HG02885 (cell line): ENCODE data around the gene ARHGEF17.
A peak's percentile ranks its signal among the peaks of the same experiment; 100 is the strongest.

ENCODE experiments used
- ATAC-seq: cut with Tn5 transposase; IDR thresholded peaks from one replicate; pipeline ENCODE4 v1.9.1; 2021; ENCODE audit warnings: mild to moderate bottlenecking; ENCODE audit not compliant: unreplicated experiment, poor library complexity

ARHGEF17 gene, protein sequence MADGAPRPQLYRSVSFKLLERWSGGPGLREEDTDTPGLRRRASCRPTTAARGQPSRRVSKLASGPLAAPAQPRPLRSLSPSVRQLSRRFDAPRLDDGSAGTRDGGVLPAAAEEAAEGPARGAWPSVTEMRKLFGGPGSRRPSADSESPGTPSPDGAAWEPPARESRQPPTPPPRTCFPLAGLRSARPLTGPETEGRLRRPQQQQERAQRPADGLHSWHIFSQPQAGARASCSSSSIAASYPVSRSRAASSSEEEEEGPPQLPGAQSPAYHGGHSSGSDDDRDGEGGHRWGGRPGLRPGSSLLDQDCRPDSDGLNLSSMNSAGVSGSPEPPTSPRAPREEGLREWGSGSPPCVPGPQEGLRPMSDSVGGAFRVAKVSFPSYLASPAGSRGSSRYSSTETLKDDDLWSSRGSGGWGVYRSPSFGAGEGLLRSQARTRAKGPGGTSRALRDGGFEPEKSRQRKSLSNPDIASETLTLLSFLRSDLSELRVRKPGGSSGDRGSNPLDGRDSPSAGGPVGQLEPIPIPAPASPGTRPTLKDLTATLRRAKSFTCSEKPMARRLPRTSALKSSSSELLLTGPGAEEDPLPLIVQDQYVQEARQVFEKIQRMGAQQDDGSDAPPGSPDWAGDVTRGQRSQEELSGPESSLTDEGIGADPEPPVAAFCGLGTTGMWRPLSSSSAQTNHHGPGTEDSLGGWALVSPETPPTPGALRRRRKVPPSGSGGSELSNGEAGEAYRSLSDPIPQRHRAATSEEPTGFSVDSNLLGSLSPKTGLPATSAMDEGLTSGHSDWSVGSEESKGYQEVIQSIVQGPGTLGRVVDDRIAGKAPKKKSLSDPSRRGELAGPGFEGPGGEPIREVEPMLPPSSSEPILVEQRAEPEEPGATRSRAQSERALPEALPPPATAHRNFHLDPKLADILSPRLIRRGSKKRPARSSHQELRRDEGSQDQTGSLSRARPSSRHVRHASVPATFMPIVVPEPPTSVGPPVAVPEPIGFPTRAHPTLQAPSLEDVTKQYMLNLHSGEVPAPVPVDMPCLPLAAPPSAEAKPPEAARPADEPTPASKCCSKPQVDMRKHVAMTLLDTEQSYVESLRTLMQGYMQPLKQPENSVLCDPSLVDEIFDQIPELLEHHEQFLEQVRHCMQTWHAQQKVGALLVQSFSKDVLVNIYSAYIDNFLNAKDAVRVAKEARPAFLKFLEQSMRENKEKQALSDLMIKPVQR (N-terminal part only)

GRCh38 chr11:73308003-73308960 lies at the start of gene ARHGEF17:
Gene ARHGEF17, plus strand, starts transcription at chr11:73308276. Its CDS starts 363 bp downstream, at chr11:73308639.
- peak; percentile 29 for ATAC-seq

DNA sequence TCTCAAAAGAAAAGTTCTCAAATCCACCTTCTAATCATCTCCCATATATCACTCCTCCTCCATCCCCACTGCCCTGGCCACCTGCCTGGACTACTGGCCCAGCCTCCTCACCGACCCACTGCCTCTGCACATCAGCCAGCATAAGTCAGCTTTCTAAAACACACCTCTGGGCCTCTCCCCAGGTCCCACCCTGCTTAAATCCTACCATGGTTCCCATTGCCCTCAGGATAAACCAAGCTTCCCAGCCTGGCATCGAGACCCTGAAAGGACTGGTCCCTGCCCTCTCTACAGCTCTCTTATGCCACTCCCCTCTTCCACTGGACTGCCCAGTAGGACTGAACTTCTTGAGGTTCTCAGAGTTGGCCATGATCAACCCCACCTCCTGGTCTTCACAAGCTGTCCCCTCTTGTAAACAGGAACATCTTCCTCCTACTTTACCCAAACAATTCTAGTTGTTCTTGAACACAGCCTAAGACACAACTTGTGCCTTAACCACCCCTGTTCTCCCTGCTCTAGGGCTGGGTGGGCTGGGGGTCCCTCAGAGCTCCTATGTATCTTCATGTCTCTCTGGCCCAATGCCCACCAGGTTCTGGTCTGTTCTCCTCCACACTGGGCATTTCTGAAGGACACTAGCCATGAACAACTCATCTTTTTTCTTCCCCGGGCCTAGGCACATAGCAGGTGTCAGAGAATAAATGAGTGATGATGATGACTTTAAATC lies 48.5 kb upstream of the ARHGEF17 start:
- ATAC-seq: no peak

- no peak for ATAC-seq
Observed at GRCh38 chr11:73260127-73260457, 48.0 kb upstream of the ARHGEF17 start.

DNA sequence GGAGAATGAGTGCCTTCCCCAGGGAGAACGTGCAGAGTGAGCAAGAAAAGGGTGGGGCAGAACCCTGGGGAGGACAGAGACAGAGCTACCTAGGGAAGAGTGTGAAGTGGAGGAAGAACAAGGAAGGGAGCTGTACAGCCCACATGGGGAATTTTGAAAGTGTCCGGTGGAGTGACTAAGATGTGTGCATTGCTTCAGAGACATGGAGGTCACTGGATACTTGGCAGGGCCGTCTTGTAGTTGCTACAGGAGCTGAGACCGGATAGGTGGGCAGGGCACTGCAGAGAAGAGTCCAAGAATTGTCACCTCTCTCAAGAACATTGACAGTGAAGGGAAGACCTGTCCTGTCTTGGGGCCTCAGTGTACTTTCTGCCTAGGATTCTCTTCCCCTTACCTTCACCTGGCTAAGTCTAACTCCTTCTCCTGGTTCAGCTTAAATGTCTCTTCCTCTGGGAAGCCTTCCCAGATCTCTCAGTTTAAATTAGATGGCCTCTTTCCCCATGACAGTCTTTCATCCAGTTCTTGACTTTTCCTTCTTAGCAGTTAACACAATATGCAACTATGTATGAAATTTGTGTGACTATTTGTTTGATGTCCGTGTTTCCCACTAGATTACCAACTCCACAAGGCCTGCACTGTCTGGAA lies 45.1 kb upstream of the ARHGEF17 start:
- no peak for ATAC-seq

- no peak for ATAC-seq
Observed at GRCh38 chr11:73263640-73264039, 44.4 kb upstream of the ARHGEF17 start.

- ATAC-seq: no peak
Observed at GRCh38 chr11:73265278-73265810, 42.7 kb upstream of the ARHGEF17 start.

DNA sequence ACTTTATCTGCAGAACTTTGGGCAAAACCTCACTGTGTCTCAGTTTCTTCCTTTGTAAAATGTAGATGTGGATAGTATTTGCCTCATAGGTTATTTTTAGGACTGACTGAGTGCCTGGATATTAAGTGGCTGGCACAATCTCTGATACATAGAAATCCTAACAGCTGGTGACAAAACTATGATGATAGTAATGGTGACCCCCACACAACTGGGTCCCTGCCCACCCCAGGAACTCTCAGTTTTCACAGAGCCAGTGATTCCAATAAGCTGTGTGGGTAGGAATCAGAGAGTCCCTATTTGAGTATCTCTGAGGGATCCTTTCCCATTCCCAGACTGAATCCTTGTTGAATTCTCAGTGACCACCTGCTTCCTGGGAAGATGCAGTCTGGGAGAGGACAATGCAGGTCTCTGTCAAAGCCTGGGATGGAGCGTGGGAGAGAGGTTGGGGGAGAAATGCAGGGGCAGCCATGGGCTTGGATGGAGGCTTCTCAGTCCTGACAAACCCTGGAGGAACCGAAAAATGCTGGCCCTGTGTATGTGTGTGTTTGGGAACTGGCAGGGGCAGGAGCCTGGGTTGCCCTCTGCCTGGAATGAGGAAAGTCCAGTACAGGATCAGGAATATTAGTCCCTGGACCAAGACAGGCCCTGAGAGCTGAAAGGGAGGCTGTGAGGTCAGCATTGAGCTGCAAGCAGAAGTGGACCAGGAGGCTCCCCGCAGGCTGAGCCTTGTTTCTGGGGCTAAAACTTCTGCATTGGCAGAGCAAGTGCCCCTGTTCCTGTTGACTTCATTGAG lies 42.0 kb upstream of the ARHGEF17 start:
- ATAC-seq: no peak

DNA sequence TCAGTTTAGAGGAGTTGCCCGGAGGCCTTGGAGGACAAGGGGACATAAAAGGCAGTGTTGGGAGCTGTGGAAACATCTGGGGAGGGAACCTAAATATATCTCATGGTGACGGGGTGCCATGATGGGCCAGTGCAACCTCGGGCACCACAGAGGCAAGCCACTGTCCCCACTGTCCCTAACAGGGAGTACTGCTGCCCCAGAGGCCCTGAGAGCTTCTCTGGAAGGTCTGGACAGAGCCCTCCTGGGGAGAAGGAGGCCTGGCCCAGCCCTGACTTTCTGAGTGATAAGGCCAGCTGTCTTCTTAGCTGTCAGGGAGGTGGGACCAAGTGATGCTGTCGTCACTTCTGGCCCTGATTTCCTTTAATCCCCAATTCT lies 41.4 kb upstream of the ARHGEF17 start:
- no peak for ATAC-seq

DNA sequence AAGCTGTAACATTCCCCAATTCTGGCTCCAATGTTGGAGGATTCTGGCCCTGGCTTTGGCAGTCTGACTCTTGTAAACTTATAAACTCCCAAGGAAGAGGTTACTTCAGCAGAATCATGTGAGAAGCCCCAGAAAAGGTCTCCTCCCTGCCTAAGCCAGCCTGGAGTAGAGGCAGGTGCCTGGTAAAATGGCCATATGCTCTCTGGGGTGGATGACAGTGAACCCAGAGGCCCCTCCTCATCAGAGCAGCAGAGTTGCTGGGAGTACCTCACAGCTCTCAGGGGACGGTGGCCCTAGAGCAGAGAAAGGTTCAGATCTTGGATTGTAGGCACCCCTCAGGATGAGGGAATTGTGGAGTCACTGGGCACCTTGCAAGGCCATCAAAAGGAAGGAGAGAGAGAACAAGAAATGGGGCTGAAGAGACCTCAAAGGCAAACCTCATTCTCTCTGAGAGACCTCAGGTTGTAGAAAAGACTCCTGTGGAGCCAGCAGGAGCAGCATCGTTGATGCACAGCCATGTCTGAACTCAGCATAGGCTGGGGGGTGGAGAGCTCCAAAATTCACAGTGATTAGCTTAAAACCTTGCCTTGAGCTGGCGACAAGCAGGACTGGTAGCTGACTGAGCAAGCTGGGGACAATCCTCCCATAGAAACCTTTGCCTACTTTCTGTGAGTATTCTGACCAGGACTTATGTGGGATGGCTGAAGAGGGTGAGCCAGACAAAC lies 40.8 kb upstream of the ARHGEF17 start:
- no peak for ATAC-seq

DNA sequence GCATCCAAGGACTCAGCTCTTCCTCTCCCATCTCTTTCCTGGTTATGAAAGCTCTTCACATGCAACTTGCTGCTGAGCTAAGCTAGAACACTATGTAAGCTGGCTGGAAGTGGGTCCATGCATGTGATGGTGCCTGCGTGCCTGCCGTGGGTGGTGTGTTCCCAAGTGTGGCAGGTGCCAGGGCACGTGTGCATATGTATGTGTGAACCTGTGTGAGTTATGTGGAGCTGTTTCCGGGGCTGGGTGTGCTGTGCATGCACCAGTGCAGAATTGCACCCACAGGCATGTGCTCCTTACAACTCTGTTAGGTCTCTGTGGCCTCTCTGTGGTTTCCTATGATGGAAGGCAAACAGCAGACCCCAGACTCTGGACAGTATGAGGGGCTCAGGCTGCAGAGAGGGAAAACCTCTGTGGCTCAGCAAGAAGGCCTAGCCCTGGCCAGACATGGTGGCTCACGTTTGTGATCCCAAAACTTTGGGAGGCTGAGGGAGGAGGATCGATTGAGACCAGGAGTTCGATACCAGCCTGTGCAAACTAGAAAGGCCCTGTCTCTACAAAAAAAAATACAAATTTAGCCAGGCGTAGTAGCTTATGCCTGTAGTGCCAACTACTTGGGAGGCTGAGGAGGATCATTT lies 40.1 kb upstream of the ARHGEF17 start:
- ATAC-seq: no peak

DNA sequence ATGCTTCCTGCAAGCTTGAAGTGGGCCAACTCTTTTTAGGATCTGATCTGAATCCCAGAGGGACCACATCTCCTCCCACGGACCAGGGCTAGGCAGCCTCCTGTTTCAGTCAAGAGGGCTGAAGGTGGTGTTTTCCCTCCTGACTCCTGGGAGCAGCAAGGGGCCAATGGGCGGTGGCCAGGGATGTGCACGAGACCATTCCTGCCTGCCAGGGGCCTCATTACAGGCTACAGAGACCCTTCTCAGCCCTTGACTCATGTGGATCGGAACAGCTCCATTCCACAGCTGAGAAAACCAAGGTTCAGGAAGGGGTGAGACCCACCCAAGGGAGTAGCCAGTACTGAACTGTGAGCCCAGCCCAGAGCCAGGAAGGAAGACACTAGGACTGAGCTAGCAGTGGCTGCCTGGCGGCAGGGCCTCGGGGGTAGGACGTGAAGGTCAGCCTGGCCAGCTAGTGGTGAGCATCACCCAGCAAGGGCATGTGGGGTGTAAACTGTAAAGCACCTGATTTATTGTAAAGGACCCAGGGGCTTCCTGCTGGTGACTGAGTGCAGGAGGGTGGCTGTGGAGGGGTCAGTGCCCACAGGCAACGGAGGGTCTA lies 39.3 kb upstream of the ARHGEF17 start:
- ATAC-seq: no peak

GRCh38 chr11:73269459-73270015 lies 38.5 kb upstream of the ARHGEF17 start:
- ATAC-seq: no peak

GRCh38 chr11:73270016-73270854 lies 37.8 kb upstream of the ARHGEF17 start:
- no peak for ATAC-seq

DNA sequence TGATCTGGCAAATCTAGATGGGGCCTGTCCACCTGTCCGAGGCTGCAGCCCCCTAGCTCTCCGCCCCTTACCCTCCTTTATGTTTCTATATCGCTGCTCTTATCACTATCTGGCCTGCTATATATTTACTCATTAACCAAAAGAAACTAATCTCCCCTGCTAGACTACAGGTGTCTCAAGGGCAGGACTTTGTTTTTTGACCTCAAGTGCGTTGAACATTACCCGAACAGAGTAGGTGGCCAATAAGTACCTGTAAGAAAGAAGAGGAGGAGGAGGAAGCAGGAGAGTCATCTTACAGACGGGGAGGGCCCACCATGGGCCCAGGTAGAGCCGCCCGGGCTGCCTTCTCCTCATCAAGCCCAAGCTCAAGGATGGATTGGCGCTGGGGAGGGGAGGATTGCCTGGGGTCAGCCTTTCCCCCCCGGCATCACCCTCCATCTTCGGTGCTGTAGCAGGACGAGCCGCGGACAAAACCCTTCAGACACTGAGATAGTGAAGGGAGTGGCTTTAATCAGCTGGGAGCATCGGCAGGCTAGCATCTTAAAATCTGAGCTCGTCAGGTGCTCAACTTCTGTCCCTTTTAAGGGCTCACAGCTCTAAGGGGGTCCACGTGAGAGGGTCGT lies 37.1 kb upstream of the ARHGEF17 start:
- no peak for ATAC-seq
